Mononuclear cell (primary cell): ENCODE data around the gene KCNT1. TPM values are rescaled to one million over a fixed set of nuclear protein-coding genes. Genes with fewer than 3 reads are reported as not detected.

Experiments
- H3K27me3 ChIP-seq: 2 replicates; pipeline ENCODE4 v1.6.0; 2011; ENCODE audit warnings: low read length, control low read depth; ENCODE audit not compliant: insufficient read depth
- H3K4me1 ChIP-seq: 2 replicates; pipeline ENCODE4 v1.5.1; 2011; ENCODE audit warnings: mild to moderate bottlenecking, low read length, control low read depth; ENCODE audit not compliant: insufficient read depth
- H3K4me3 ChIP-seq: 2 replicates; pipeline ENCODE4 v1.5.1; 2011; ENCODE audit warnings: mild to moderate bottlenecking, low read length, moderate library complexity
- H3K9me3 ChIP-seq: 2 replicates; pipeline ENCODE4 v1.5.1; 2011; ENCODE audit warnings: low read depth, mild to moderate bottlenecking, control low read depth, low read length
- total RNA-seq: library from RNA; depleted of rRNA; stranded (reverse); fragments of >200 nt; gene quantifications from one replicate; pipeline ENCODE4 v1.2.3, GENCODE V29; 2012

Gene KCNT1
- total RNA-seq, 1 donor: 0.10 TPM

DNA sequence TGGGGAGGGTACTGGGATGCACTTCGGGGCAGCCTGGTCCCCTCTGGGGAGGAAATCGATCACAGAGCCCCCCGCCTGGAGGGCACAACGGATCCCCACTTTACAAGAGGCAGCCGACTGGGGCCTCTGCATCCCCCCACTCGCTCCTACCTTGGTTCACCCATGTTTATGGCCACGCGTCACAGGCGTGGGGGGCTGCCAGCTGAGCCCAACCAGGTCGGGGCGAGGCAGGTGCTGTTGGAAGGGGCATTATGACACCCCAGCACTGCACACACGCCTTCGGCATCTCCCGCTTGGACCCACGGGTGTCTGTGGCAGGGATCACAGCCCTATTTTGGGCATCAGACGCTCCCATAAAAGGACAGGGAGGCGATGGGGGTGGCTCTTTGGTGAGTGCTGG lies 17.3 kb upstream of the KCNT1 start:
- H3K27me3 ChIP-seq: no peaks in the 10 kb centered on the region
- no peaks in the 10 kb centered on the region for H3K4me1 ChIP-seq
- H3K9me3 ChIP-seq: no peaks in the 10 kb centered on the region

DNA sequence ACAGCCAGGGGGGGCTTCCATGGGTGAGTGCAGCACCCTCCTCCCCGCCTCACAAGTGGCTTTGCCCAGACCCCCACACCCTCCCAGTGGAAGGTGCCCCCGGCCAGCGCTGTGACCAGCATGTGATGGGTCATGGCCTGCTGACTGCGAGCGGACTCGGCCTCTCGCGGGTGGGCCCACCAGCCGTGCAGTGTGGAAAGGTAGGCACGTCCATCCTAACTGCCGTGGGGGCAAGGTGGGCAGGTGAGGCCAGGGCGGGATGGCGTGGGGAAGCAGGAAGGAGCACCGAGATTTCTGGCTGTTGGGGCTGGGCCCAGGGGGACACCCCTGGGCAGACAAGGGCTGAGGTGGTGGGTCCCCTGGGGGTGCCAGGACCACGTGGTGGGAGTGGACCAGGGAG lies 14.8 kb upstream of the KCNT1 start:
- no peak overlapping the region for H3K4me3 ChIP-seq
- no peaks in the 10 kb centered on the region for H3K27me3 ChIP-seq
- no peaks in the 10 kb centered on the region for H3K4me1 ChIP-seq
- no peaks in the 10 kb centered on the region for H3K9me3 ChIP-seq

More for the DNA sequence above, 17.3 kb upstream of the KCNT1 start:
- no peak overlapping the region for H3K4me3 ChIP-seq

DNA sequence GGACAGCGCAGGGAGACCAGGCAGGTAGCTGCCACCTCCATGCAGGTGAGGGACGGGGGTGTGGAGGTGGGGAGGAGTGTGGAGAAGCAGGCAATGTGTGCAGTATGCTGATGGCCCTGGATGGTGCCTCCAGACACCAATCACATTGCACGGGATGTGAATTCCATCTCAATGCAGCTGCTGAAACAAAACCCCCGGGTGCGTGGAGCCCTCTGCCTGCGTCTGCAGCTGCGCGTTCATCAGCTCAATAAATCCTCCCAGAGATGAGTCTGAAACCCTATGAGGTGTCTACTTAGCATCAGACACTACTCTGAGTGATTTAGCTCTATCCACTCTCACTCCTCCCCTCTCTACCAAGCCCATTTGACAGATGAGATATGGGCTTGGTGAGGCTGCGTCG lies 13.0 kb upstream of the KCNT1 start:
- Histone ChIP-seq H3K27me3 (no peaks in the 10 kb centered on the region), H3K4me3 (no peak overlapping the region), H3K9me3 (no peaks in the 10 kb centered on the region), H3K4me1 (no peaks in the 10 kb centered on the region)

DNA sequence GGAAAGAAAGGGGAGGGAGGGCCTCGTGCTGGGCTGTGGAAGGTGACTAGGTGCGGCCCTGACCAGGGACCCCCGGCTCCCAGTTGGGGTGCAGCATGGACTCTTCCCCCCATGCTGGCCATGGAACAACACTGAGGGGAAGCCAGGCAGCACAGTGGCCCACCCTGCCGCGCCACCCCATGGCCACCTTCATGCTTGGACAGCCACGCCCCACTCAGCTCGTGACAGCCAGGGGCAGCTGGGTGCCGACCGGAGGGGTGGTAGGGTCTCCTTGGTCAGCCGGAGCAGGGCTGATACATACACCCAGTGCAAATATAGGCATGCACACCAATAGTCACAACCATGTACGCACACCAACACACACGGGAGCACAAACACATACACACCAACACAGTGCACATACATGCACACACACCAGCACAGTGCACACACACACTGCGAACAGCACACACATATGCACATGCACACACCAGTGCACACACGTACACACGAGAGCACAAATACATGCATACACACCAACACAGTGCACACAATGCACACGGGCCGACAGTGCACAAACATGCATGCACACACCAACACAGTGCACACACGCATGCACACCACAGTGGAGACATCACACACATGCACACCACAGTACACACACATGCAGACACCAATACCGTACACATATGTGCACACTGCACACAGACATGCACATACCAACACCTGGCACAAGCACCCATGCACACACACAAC lies 11.0 kb upstream of the KCNT1 start:
- Histone ChIP-seq H3K27me3 (no peaks in the 10 kb centered on the region), H3K9me3 (no peaks in the 10 kb centered on the region), H3K4me3 (no peak overlapping the region), H3K4me1 (no peaks in the 10 kb centered on the region)

DNA sequence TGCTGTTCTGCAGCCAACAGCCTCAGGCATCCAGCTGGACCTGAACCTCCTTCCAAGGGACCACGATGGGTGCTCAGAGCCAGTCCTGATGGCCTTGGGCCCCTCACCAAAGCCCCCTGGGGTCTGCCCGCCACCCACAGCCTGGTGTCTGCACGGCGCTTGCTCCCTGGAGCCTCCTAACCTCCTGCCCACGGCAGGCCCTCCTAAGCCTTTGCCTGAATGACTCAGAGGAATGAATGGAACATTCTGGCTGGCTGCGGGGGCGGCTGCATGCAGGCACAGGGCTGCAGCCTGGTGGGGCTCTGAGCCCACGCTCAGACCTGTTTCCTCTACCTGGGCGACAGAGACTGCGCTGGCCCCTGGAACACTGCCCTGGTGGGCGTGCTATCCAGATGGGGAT lies 9.6 kb upstream of the KCNT1 start:
- H3K27me3 ChIP-seq: no peaks in the 10 kb centered on the region
- no peaks in the 10 kb centered on the region for H3K4me1 ChIP-seq
- no peak overlapping the region for H3K4me3 ChIP-seq
- no peaks in the 10 kb centered on the region for H3K9me3 ChIP-seq

DNA sequence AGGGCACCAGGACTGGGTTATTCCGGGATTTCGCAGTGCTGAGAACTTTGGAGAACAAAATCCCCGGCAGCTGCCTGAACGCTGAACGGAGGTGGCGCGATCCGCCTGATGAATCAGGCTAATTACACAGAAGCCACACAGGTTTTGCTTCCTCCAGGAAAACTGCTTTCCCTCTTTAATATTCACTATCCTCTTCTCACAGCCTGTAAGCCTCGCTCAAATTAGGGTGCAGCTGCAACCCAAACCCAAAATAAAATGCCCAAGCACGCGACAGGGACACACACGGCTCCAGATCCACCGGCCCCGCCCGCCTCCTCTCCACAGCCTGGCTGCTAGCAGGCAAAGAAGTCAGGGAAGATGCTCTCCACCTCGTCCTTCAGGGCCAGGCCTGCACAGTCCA lies 8.7 kb upstream of the KCNT1 start:
- H3K9me3 ChIP-seq: no peaks in the 10 kb centered on the region
- H3K4me3 ChIP-seq: no peak overlapping the region
- no peaks in the 10 kb centered on the region for H3K4me1 ChIP-seq
- no peaks in the 10 kb centered on the region for H3K27me3 ChIP-seq

DNA sequence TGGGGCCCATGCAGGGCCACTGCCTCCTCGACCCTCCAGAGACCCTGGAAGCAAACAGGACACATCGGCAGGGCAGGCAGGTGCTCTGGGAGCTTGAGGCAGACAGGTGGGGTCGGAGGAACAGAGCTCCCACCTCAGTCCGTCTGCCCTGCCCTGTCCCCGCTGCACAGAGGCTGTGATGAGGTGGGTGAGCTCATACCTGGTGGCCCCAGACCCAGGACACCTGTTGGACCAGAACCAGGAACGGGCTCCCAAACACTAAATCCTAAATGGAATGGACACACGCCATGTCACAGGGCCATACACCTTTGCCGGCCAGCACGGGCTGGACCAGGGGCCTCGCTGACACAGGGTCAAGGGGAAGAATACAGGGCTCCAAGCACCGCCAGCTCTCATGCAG lies 8.2 kb upstream of the KCNT1 start:
- no peaks in the 10 kb centered on the region for H3K27me3 ChIP-seq
- no peaks in the 10 kb centered on the region for H3K4me1 ChIP-seq

DNA sequence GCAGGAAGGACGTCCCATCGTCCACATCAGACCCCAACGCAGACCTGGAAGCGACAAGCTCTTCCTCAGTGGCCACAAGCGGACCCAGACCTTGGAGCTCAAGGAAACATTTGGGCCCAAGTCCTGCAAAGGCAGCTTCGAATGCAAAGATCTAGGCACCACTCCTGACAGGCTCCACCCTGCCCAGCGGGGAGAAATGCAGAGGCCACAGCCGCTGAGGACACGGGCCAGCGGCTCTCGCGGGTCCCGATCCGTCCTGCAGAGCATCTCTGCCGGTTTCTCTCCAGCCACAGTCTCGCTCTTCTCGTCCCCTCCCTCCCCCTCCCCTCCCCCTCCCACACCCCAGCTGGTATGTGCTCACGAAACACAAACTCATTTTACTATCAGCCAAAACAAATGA lies 7.6 kb upstream of the KCNT1 start:
- Histone ChIP-seq H3K4me3 (no peak overlapping the region), H3K27me3 (no peaks in the 10 kb centered on the region), H3K9me3 (no peaks in the 10 kb centered on the region), H3K4me1 (no peaks in the 10 kb centered on the region)

More for the DNA sequence above, 8.2 kb upstream of the KCNT1 start:
- Histone ChIP-seq H3K9me3 (no peaks in the 10 kb centered on the region), H3K4me3 (no peak overlapping the region)

DNA sequence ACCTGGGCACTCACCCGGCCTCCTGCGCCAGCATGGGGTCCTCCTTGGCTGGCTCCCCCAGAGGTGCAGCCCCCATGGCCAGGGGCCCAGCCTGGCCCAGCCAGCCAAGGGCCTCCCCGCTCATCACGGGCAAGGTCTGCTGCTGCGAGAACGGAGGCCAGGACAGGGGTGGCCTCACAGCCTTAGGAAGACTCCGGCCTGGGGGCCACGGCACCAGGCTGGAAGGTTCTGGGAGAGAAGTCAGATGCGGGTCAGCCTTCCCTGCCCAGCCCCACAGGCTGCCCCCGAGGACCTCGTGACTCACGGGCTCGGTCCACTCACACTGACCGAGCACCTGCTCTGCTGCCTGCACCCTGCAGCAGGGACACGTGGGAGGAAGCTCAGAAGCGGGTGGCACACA lies 6.9 kb upstream of the KCNT1 start:
- no peak overlapping the region for H3K4me3 ChIP-seq
- H3K4me1 ChIP-seq: no peaks in the 10 kb centered on the region
- no peaks in the 10 kb centered on the region for H3K27me3 ChIP-seq

DNA sequence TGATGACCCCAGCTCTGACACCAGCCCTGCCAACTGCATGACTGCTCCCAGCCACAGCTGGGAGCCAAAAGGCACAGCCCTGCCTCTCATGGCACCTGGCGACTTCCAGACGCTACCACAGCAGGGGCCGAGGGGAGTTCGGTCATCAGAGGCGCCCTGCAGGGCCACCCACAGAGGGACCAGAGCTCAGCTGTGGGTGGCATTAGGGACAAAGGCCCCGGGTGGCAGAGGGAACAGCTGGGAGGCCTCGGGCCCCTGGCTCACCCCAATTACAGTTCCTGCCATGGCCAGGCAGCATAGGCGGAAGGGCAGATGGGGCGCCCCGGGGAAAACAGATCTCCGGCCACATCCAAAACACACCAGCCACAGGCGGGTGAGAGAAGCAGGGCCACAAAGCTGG lies 6.3 kb upstream of the KCNT1 start:
- no peaks in the 10 kb centered on the region for H3K9me3 ChIP-seq
- no peaks in the 10 kb centered on the region for H3K4me1 ChIP-seq

More for the DNA sequence above, 6.9 kb upstream of the KCNT1 start:
- H3K9me3 ChIP-seq: no peaks in the 10 kb centered on the region

DNA sequence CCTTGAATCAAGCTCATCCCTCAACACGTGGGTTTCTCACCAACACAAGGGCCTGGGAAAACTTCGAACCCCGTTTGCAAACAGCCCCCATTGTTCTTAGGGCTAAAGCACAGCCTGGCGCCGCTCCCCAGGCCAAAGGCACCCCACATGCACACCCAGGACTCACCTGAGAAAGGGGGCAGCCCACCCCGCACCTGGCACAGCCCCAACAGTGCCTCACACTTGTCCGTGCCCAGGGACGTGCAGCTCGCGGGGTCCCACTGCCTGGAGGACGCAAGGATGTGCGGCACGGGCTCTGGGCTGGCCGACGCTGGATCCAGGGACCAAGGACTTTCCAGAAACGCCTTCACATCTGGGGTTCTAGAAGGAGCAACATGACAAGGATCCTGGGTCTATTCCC lies 5.5 kb upstream of the KCNT1 start:
- H3K4me1 ChIP-seq: no peaks in the 10 kb centered on the region
- H3K4me3 ChIP-seq: no peak overlapping the region
- H3K9me3 ChIP-seq: no peaks in the 10 kb centered on the region
- H3K27me3 ChIP-seq: no peaks in the 10 kb centered on the region

More for the DNA sequence above, 6.3 kb upstream of the KCNT1 start:
- no peak overlapping the region for H3K4me3 ChIP-seq
- H3K27me3 ChIP-seq: no peaks in the 10 kb centered on the region

DNA sequence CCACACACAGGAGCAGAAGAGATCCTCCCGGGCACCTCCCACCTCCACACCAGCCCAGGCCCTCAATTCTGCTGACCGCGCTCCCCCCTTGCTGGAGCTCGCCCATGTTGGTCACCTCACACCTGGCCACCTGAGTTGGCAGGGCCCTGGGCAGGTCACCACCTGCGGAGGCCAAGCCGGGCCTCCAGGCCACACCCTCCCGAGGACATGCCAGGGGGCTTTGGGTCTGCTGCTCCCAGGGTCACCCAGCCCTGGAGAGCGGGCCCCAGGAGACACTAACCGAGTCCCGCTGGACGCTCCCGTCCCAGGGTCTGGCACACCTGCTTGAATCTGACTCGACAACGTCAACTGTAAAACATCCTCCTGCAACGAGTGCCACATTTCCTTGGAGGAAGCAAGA lies 4.8 kb upstream of the KCNT1 start:
- H3K9me3 ChIP-seq: no peaks in the 10 kb centered on the region

DNA sequence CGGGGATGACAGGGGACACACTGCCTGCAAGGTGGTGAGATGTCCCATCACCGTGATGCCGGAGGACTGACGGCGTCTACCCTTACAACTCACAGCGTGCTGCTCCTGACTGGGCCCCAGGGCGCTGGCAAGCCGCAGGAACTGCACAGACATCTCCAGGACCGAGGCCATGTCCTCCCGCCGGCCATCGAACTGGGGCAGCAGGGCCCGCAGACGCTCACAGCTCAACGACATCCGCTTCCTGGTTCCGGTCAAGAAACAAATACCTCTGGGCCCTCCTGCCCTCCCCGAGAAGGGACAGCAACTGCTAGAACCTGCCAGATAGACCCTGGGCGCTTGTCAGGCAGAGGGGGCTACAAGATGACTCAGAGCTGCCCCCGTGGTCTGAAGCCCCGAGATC lies 3.7 kb upstream of the KCNT1 start:
- H3K4me3 ChIP-seq: no peak overlapping the region

More for the DNA sequence above, 4.8 kb upstream of the KCNT1 start:
- peaks cover 6% of the 10 kb centered on the region for H3K4me1 ChIP-seq
- H3K27me3 ChIP-seq: no peaks in the 10 kb centered on the region
- H3K4me3 ChIP-seq: no peak overlapping the region

DNA sequence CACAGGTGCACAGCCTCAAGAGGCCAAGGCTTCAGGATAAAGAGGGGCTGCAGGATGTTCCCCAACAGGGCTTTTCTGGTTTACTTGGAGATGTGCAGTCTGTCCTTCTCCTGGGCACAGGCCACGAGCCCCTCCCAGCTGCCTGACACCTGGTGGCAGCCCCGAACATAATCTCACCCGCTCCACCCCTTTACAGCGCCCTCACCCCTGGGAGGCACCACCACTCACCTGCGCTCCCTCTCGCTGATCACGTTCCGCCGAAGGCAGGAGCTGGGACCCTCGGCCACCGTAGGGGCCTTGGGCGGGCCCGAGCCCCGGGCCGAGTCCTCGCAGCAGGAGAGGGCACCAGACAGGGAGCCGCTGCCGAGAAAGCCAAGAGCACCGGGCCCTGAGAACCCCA lies 3.2 kb upstream of the KCNT1 start:
- Histone ChIP-seq H3K9me3 (no peaks in the 10 kb centered on the region), H3K4me3 (no peak overlapping the region), H3K4me1 (peaks cover 6% of the 10 kb centered on the region), H3K27me3 (no peaks in the 10 kb centered on the region)

More for the DNA sequence above, 3.7 kb upstream of the KCNT1 start:
- H3K27me3 ChIP-seq: no peaks in the 10 kb centered on the region
- H3K9me3 ChIP-seq: no peaks in the 10 kb centered on the region
- peaks cover 6% of the 10 kb centered on the region for H3K4me1 ChIP-seq

DNA sequence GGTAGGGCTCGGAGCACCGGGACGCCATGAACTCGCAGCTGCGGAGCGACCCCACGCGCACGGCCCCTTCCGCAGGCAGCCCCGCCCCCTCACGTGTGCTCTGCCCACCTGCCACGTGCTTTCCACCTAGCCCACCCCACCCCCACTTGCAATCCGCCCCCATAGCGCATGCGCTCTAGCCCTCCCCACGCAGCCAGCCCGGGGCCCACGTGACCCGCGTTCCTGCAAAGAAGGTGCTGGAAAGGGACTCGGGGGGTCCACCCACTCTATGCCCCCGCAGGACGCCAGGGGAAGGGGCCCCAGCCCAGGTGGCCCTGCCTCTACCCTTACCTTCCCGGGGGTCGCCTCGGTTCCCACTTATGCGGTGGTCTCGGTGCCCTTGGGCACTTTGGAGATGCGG lies 2.5 kb upstream of the KCNT1 start, which contains the start of gene SOHLH1:
Gene SOHLH1, minus strand, starts transcription at position 42 of the 400 bp plus-strand sequence. Its CDS starts 14 bp downstream, at position 28.
- no peaks in the 10 kb centered on the region for H3K27me3 ChIP-seq
- H3K4me3 ChIP-seq: no peak within 1 kb of the TSS
- H3K4me1 ChIP-seq: peaks cover 6% of the 10 kb centered on the region
- H3K9me3 ChIP-seq: no peaks in the 10 kb centered on the region

DNA sequence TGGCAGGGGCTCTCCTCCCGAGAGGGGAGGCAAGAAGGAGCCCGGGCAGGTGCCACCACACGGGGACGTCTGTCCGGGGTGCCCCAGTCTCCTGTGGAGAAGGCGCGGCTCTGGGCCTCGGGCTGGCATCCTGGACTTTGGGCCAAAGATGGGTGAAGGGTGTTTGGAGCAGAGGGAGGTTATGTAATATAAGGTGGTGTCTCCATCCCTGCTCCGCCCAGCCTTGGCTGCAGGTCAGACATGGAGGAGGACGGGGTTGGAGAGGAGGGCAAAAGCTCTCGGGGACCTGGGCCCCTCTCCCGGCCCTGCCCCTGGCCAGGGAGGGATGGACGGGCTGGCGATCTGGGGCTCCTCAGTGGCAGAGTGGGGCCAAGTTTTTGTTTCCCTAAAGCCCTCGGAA lies 1.5 kb upstream of the KCNT1 start:
- Histone ChIP-seq H3K27me3 (no peaks in the 10 kb centered on the region), H3K4me1 (peaks cover 6% of the 10 kb centered on the region), H3K4me3 (no peak overlapping the region), H3K9me3 (no peaks in the 10 kb centered on the region)
